Body of pancreas (tissue), 4 donors: ENCODE measurements around the gene DAPK2.

Experiments used
- POLR2A ChIP-seq, 3 donors: fragments of 450-650 bp; IDR thresholded peaks; one replicate each; pipeline ENCODE4 v1.6.1; 2016; ENCODE audit warnings: antibody characterized with exemption in 3 of 3, mild to moderate bottlenecking in 2 of 3
- TF ChIP-seq, protein P1 (sequence below), 7 experiments: fragments of 450-650 bp in 4 of 7; fragments of 200-600 bp in 3 of 7; sonication (generic) in 3 of 7; IDR thresholded peaks; one replicate each; pipeline ENCODE4 v1.5.1; 2016 to 2019; ENCODE audit warnings: antibody characterized with exemption in 7 of 7

DNA sequence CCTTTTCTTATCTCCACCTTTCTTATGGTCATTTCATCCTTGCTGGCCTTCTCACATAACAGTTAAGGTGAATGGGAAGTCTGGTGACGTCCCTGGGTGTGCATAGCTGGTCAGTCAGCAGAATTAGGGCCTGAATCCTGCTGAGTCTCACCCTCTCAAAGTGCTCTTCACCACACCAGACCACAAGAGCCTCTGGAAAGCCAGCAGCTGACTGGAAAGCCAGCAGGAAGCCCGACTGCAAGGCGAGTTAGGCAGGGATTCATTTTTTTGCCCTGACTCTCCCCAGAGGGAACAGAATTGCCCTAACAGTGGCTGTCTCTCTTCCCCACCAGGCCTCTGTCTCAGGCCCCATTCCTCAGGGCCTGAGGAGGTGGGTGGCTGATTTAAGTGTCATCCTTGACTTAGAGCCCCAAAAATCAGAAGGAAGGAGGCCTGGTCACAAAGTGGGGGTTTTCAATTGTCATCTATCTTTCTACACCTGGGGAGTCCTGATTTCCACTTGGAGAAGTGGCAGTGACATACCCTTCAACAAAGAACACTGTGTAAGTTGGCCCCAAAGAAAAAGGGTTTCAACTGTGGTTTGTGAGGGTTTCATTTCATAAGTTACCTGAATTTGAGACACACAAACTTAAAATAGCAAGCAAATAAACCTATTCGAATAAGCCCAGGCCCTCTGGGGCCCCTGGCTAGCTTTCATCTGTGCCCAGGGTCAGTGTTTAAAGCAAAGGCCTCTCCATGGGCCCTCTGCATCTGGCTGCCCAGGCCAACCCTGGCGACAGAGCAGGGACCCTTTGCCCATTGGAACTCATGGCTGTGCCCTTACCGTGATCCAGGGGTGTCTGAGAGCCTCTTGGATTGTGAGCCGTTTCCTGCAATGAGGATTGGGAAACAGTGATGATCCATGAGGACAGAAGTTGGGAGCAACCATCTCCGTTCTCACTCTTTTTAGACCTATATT is 122.0 kb downstream of the DAPK2 start:
- TF ChIP-seq, protein P1, sequence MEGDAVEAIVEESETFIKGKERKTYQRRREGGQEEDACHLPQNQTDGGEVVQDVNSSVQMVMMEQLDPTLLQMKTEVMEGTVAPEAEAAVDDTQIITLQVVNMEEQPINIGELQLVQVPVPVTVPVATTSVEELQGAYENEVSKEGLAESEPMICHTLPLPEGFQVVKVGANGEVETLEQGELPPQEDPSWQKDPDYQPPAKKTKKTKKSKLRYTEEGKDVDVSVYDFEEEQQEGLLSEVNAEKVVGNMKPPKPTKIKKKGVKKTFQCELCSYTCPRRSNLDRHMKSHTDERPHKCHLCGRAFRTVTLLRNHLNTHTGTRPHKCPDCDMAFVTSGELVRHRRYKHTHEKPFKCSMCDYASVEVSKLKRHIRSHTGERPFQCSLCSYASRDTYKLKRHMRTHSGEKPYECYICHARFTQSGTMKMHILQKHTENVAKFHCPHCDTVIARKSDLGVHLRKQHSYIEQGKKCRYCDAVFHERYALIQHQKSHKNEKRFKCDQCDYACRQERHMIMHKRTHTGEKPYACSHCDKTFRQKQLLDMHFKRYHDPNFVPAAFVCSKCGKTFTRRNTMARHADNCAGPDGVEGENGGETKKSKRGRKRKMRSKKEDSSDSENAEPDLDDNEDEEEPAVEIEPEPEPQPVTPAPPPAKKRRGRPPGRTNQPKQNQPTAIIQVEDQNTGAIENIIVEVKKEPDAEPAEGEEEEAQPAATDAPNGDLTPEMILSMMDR (IDR thresholded peaks at IDR 0.05), result no peak
- TF ChIP-seq POLR2A (IDR thresholded peaks at IDR 0.05), result no peak
